Measurements from ENCODE around the gene PTPN1.

GRCh38 chr20:50515471-50516106 is 5.4 kb downstream of the PTPN1 start:
- TF ChIP-seq CTCF (IDR thresholded peaks at IDR 0.05): no peak
- no peak for TF ChIP-seq POLR2A (IDR thresholded peaks at IDR 0.05)
